Measurements from ENCODE around the gene C11orf71.

DNA sequence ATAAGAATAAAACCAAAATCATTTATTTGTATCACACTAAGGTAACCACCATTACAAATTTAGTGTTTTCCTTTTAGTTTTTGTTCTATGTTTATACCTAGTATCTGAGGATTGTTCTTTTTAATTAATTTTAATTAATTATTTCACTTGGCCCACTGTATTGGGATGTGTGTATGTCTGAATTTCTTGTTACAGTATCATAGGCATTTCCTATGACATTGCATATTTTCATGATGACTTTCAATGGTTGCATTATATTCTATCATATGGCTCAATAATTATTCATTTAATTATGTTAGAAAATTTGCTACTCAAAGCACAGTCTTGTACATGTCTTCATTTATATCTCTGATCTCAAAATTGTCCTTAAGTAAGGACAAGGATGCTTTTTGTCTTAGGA, 41.0 kb downstream of the C11orf71 start:
- TF ChIP-seq, protein P1, sequence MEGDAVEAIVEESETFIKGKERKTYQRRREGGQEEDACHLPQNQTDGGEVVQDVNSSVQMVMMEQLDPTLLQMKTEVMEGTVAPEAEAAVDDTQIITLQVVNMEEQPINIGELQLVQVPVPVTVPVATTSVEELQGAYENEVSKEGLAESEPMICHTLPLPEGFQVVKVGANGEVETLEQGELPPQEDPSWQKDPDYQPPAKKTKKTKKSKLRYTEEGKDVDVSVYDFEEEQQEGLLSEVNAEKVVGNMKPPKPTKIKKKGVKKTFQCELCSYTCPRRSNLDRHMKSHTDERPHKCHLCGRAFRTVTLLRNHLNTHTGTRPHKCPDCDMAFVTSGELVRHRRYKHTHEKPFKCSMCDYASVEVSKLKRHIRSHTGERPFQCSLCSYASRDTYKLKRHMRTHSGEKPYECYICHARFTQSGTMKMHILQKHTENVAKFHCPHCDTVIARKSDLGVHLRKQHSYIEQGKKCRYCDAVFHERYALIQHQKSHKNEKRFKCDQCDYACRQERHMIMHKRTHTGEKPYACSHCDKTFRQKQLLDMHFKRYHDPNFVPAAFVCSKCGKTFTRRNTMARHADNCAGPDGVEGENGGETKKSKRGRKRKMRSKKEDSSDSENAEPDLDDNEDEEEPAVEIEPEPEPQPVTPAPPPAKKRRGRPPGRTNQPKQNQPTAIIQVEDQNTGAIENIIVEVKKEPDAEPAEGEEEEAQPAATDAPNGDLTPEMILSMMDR (IDR thresholded peaks at IDR 0.05) = no peak
- TF ChIP-seq EP300 (IDR thresholded peaks at IDR 0.05) (no peak), POLR2AphosphoS5 (IDR thresholded peaks at IDR 0.05) (no peak), POLR2A (IDR thresholded peaks at IDR 0.05) (no peak)
